Ovary (tissue), 3 donors: ENCODE measurements around the gene PTPRO.

Experiments used
- POLR2A ChIP-seq: fragments of 450-650 bp; IDR thresholded peaks from one replicate; pipeline ENCODE4 v1.6.1; 2017; ENCODE audit warnings: antibody characterized with exemption, mild to moderate bottlenecking, moderate library complexity
- TF ChIP-seq, protein P1 (sequence below), 3 donors: fragments of 450-650 bp in 2 of 3; fragments of 200-600 bp in 1 of 3; IDR thresholded peaks; one replicate each; pipeline versions ENCODE4 v1.5.1 to v1.8.0; 2016 to 2022; ENCODE audit warnings: antibody characterized with exemption in 3 of 3, mild to moderate bottlenecking in 1 of 3
- donor health status: DM: no; HTN: no; CAD: no.

DNA sequence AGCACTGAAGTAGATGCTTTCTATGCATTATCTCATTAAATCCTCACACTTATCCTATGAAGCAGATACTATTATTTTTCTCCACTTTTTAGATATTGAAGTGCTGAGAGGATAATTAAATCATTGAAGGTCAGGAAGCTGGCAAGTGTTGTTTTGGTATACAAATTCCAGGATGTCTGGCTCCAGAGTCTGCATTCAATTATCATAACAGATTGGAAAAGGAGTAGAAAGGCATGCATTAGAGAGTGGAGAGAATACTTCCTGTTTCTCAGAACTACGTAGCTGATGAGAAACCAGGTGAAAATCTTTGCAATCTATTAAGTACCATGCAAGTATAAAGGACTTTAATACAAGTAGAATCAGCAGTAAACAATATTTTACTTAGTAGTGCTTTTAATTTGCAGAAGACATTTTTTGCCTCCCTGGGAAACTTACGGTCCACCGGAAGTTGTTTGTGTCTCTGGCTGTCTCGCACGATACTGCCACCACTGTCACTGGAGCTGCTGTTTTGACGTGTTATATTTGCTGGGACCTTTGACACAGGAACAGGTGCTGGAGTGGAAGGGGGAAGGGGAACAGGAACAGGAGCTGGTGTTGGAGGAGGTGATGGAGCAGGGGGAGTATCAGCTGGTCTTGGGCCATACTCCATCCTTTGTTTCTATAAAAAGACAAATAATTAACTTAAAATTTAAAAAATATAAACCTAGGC, 308.9 kb downstream of the PTPRO start:
- TF ChIP-seq POLR2A = no peak
- TF ChIP-seq, protein P1, sequence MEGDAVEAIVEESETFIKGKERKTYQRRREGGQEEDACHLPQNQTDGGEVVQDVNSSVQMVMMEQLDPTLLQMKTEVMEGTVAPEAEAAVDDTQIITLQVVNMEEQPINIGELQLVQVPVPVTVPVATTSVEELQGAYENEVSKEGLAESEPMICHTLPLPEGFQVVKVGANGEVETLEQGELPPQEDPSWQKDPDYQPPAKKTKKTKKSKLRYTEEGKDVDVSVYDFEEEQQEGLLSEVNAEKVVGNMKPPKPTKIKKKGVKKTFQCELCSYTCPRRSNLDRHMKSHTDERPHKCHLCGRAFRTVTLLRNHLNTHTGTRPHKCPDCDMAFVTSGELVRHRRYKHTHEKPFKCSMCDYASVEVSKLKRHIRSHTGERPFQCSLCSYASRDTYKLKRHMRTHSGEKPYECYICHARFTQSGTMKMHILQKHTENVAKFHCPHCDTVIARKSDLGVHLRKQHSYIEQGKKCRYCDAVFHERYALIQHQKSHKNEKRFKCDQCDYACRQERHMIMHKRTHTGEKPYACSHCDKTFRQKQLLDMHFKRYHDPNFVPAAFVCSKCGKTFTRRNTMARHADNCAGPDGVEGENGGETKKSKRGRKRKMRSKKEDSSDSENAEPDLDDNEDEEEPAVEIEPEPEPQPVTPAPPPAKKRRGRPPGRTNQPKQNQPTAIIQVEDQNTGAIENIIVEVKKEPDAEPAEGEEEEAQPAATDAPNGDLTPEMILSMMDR (IDR thresholded peaks at IDR 0.05) = no peak
